H1 (cell line): Measurements from ENCODE around the gene NEUROD1. TPM values are rescaled to one million over a fixed set of nuclear protein-coding genes. Genes with fewer than 3 reads are reported as not detected.

ENCODE experiments used
- GABPA ChIP-seq: IDR thresholded peaks from 2 replicates; pipeline ENCODE4 v1.6.1; 2011; ENCODE audit warnings: mild to moderate bottlenecking, low read length, moderate library complexity, borderline replicate concordance; ENCODE audit not compliant: insufficient read depth
- polyA plus RNA-seq, 7 experiments: library from polyadenylated mRNA; depleted of rRNA in 3 of 7; stranded (reverse) in 5 of 7; unstranded in 2 of 7; fragments of >200 nt in 5 of 7; fragments of 200-250 nt in 2 of 7; gene quantifications; 1 replicate in 5 of 7; 2 replicates in 1 of 7; 4 replicates in 1 of 7; pipeline versions ENCODE4 v1.2.1 to v1.2.3, GENCODE V29; 2011 to 2013; ENCODE audit warnings: missing spikeins in 2 of 7, mixed read lengths in 2 of 7
- total RNA-seq: library from RNA; stranded (reverse); fragmentation: NEBNext Ultra II Directional; extraction: Animal tissue kit (Norgen Biotek cat#: 25700); gene quantifications from 2 replicates; pipeline ENCODE4 v1.2.1, GENCODE V29; 2021

Gene NEUROD1
- total and polyA plus RNA-seq, 2 of the 8 experiments (the other 6 are each of a cell fraction or from before 2014, with no cell fraction given): 0.08 TPM; not detected in 1

- TF ChIP-seq GABPA: no peak
Measured at GRCh38 chr2:181626671-181627070, 53.6 kb downstream of the NEUROD1 start (continued).

Other genes starting within 250 kb of the NEUROD1 start
- 2.0 and 2.1 TPM in 2 replicates for gene ITGA4, start 223.1 kb downstream of the NEUROD1 start, total RNA-seq
- 0.60 and 0.63 TPM in 2 replicates for gene ITGA4, start 223.1 kb downstream of the NEUROD1 start, polyA plus RNA-seq (2011; rRNA removed)
- gene CERKL, start 23.4 kb downstream of the NEUROD1 start, total RNA-seq: not detected in 2 replicates
- gene CERKL, start 23.4 kb downstream of the NEUROD1 start, polyA plus RNA-seq (2011; rRNA removed): 0.03 and 0.05 TPM in 2 replicates
- gene ITPRID2, start 211.2 kb upstream of the NEUROD1 start, total RNA-seq: 12.6 and 13.5 TPM in 2 replicates
- 1.2 and 1.9 TPM in 2 replicates for gene ITPRID2, start 211.2 kb upstream of the NEUROD1 start, polyA plus RNA-seq (2011; rRNA removed)